ENCODE results near the gene PPP1R9B. TPM values are rescaled to one million over a fixed set of nuclear protein-coding genes. Genes with fewer than 3 reads are reported as not detected.

The PPP1R9B gene
- total RNA-seq, 4 donors from 2014 or later: 20.2 to 46.3 (median 37.5) TPM

DNA sequence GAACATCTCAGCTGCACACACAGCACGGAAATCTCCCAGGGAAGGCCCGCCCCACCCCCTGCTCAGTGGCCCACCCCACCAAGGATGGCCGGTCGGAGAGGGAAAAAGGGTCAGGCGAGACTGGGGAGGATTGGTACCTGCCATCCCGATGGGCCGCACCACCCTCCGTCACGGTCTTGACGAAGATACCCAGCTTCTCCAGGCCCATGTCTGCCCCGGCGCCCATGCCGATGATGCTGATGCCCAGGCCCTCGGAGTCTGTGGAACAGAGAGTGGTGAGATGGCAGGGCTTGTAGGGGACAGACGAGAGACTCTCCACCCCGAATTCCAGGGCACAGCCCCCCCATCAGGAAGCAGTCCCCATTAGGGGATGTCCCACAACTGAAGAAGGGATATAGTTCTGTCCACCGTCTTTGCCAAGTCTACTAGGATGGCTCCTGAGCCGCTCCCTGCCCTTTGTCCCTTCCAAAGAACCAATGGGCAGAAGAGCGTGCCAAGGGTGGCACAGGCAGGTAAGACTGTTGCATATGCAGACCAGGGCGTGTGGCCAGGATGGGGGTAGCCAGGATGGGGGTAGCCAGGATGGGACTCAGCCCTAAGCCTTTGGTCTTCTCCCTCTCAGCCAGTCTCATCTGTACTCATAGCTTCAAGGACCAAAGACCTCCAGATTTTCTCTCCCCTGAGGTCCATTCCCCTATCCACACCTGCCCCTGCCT is 6.9 kb downstream of the PPP1R9B start:
- no peak for TF ChIP-seq EP300 (IDR thresholded peaks at IDR 0.05)
- no peak for TF ChIP-seq POLR2AphosphoS5 (IDR thresholded peaks at IDR 0.05)
- TF ChIP-seq, protein P1, sequence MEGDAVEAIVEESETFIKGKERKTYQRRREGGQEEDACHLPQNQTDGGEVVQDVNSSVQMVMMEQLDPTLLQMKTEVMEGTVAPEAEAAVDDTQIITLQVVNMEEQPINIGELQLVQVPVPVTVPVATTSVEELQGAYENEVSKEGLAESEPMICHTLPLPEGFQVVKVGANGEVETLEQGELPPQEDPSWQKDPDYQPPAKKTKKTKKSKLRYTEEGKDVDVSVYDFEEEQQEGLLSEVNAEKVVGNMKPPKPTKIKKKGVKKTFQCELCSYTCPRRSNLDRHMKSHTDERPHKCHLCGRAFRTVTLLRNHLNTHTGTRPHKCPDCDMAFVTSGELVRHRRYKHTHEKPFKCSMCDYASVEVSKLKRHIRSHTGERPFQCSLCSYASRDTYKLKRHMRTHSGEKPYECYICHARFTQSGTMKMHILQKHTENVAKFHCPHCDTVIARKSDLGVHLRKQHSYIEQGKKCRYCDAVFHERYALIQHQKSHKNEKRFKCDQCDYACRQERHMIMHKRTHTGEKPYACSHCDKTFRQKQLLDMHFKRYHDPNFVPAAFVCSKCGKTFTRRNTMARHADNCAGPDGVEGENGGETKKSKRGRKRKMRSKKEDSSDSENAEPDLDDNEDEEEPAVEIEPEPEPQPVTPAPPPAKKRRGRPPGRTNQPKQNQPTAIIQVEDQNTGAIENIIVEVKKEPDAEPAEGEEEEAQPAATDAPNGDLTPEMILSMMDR (IDR thresholded peaks at IDR 0.05): no peak
- no peak for TF ChIP-seq POLR2A (IDR thresholded peaks at IDR 0.05; ENCODE audit: low read depth)
- peaks cover 45 to 69% (median 66%) of the 10 kb centered on the region in 4 donors for H3K36me3 ChIP-seq
- intact Hi-C loops (cut with DNase I): no loop called here
- no peak overlapping the region for H3K4me3 ChIP-seq
- no peaks in the 10 kb centered on the region for H3K27me3 ChIP-seq
- 92% methylated on average over 5 of the region's 20 CpGs for WGBS
- peaks cover 54 to 87% (median 84%) of the 10 kb centered on the region in 4 donors for H3K4me1 ChIP-seq
- DNase-seq (ENCODE audit: extremely low spot score): no peak
- no peak overlapping the region for H3K27ac ChIP-seq (replicated peaks in 1 of 4)
- H3K9me3 ChIP-seq: no peaks in the 10 kb centered on the region

DNA sequence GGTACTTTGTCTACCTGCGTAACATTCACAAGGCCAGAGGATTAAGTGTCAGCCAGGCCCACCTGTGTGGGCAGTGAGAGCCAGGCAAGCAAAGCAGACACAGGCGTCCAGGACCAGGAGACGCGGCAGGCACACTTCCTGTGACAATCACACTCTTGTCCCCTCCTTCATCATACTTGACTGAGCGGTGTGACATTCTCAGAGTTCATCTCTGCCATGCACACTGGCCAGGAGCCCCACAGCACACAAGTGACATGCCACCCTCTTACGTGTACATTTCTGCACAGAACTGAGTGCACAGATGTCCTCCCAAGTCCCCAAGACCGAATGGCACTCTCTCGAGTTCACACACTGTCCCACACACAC is 8.7 kb downstream of the PPP1R9B start:
- Histone ChIP-seq H3K4me3 (no peak overlapping the region), H3K4me1 (peaks cover 39 to 68% (median 65%) of the 10 kb centered on the region in 4 donors), H3K9me3 (no peaks in the 10 kb centered on the region), H3K27me3 (no peaks in the 10 kb centered on the region), H3K36me3 (peaks cover 62 to 88% (median 85%) of the 10 kb centered on the region in 4 donors), H3K27ac (replicated peaks in 1 of 4) (no peak overlapping the region)
- TF ChIP-seq, protein P1 (IDR thresholded peaks at IDR 0.05): no peak
- TF ChIP-seq POLR2AphosphoS5 (IDR thresholded peaks at IDR 0.05) (no peak), POLR2A (IDR thresholded peaks at IDR 0.05; ENCODE audit: low read depth) (no peak), EP300 (IDR thresholded peaks at IDR 0.05) (no peak)
- intact Hi-C loops (cut with DNase I): no loop called here
- DNase-seq (ENCODE audit: extremely low spot score): no peak
- 53% methylated on average over 8 of the region's 8 CpGs for WGBS

DNA sequence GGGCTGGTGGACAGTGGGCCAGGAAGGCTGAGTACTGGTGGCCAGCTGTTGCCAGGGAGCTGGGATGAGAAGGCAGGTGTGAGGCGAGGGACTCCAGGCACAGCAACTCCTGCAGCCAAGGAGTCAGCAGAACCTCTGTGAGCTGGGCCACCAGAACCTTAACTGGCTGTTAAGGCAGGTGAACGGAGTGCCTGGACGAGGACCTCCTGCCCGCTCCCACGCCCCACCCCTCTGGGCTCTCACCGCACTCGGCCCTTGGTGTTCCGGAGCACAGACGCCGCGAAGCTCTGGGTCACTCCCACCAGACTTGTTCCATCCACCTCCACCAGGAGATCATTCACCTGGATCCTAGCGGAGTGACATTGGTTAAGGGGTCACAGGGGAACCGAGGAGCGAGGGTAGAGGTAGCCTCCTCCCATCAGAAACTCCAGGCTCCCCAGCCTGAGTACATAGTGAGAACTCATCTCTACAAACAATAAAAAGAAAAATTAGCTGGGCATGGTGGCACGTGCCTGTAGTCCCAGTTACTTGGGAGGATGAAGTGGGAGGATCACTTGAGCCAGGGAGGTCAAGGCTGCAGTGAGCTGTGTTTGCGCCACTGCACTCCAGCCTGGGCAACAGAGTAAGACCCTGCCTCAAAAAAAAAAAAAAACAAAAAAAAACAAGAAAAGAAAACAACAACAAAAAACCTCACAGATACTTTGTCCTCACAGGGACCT is 9.3 kb downstream of the PPP1R9B start:
- Histone ChIP-seq H3K36me3 (peaks cover 67 to 94% (median 90%) of the 10 kb centered on the region in 4 donors), H3K27me3 (no peaks in the 10 kb centered on the region), H3K4me1 (peaks cover 34 to 63% (median 60%) of the 10 kb centered on the region in 4 donors), H3K9me3 (no peaks in the 10 kb centered on the region), H3K4me3 (no peak overlapping the region), H3K27ac (replicated peaks in 1 of 4) (peak overlapping the region; percentile 35 to 59 (median 40))
- intact Hi-C loops (cut with DNase I): no loop called here
- no peak for DNase-seq (ENCODE audit: extremely low spot score)
- 79% methylated on average over 16 of the region's 16 CpGs for WGBS
- no peak for TF ChIP-seq POLR2A (IDR thresholded peaks at IDR 0.05; ENCODE audit: low read depth)
- TF ChIP-seq, protein P1 (IDR thresholded peaks at IDR 0.05): no peak

DNA sequence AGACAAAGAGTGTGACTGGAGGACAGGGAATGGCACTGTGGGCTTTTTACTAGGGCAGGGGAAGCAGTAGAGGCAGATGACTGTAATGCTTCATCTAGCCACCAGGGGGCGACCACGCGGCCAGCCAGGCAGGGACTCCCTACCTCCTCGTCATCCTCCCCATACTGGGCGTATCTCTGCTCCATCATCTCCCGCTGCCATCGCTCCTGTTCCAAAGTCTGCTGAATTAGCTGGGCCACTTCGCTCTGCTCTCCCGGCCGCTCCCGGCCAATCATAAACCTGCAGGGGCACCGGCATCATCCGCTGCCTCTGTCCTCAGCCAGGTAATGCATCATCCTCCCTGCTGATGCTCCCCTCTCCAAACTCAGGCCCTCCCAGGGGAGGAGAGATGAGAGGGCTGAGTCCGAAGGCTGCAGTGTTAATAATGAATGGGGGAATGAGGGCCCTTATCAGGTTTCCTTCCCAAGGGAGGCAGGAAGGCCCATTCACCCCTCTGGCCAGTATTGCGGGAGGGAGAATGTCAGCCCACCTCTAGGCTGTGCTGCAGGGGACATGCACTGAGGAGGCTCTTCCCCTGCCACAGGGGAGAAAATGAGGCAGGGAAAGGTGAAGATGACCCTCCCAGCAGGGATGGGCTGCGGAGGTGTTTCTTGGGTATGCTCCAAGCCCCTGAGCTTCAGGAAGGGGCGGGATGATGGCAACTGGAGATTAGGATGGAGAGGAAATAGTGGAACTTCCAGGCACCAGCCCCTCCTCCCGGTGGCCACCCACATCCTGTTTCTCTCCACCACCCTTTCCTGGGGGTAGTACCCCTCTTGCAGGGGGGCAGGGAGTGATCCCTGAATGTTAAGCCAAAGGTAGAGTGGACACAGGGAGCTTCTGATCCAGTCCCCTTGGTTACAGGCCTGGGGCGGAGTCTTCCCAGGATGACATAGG is 10.3 kb downstream of the PPP1R9B start:
- Histone ChIP-seq H3K9me3 (no peaks in the 10 kb centered on the region), H3K27ac (replicated peaks in 1 of 4) (peak overlapping the region; percentile 35 to 59 (median 40)), H3K4me1 (peaks cover 24 to 53% (median 50%) of the 10 kb centered on the region in 4 donors), H3K36me3 (peaks cover 75 to 100% (median 99%) of the 10 kb centered on the region in 4 donors), H3K27me3 (no peaks in the 10 kb centered on the region), H3K4me3 (no peak overlapping the region)
- no peak for DNase-seq (ENCODE audit: extremely low spot score)
- intact Hi-C loops (cut with DNase I): no loop called here
- WGBS: 34% methylated on average over 19 of the region's 19 CpGs
- TF ChIP-seq, protein P1 (IDR thresholded peaks at IDR 0.05): peak; percentile 95 to 97 (median 96)
- TF ChIP-seq POLR2AphosphoS5 (IDR thresholded peaks at IDR 0.05) (peak in 1 of 2 donors; percentile 70), EP300 (IDR thresholded peaks at IDR 0.05) (no peak)

Data from esophagus muscularis mucosa (tissue), 4 donors.